Activated gamma-delta T cell treated with Interleukin-2 at 50 U/mL for 16 hours (primary cell): Measurements from ENCODE around the gene KDR.

Source experiments
- DNase-seq: peaks from one replicate; pipeline ENCODE4 v3.0.0-alpha.2; 2020

KDR gene

GRCh38 chr4:55077577-55077976 lies 47.8 kb downstream of the KDR start:
- no peak for DNase-seq

- no peak for DNase-seq
These were observed 49.3 kb downstream of the KDR start for GRCh38 chr4:55075823-55076716.

GRCh38 chr4:55075376-55075775 lies 50.0 kb downstream of the KDR start:
- DNase-seq, result no peak

GRCh38 chr4:55074386-55074785 lies 51.0 kb downstream of the KDR start:
- DNase-seq, result no peak

- no peak for DNase-seq
These were observed 53.4 kb downstream of the KDR start for GRCh38 chr4:55071951-55072350.

GRCh38 chr4:55069248-55069647 lies 56.1 kb downstream of the KDR start:
- DNase-seq, result no peak

GRCh38 chr4:55068522-55068921 lies 56.9 kb downstream of the KDR start:
- DNase-seq, result no peak

- DNase-seq, result no peak
These were observed 59.4 kb downstream of the KDR start for GRCh38 chr4:55066018-55066417.

- no peak for DNase-seq
These were observed 69.9 kb downstream of the KDR start for GRCh38 chr4:55055529-55055928.

GRCh38 chr4:55051532-55051931 lies 73.9 kb downstream of the KDR start:
- DNase-seq, result no peak

GRCh38 chr4:55050418-55050950 lies 74.9 kb downstream of the KDR start:
- DNase-seq, result no peak

- DNase-seq, result no peak
These were observed 87.1 kb downstream of the KDR start for GRCh38 chr4:55038176-55038890.

- no peak for DNase-seq
These were observed 87.7 kb downstream of the KDR start for GRCh38 chr4:55037728-55038127.

- no peak for DNase-seq
These were observed 89.0 kb downstream of the KDR start for GRCh38 chr4:55036405-55036804.

GRCh38 chr4:55035892-55036291 lies 89.5 kb downstream of the KDR start:
- DNase-seq, result no peak

- DNase-seq, result no peak
These were observed 92.1 kb downstream of the KDR start for GRCh38 chr4:55033296-55033695.

GRCh38 chr4:55032788-55033187 lies 92.6 kb downstream of the KDR start:
- DNase-seq, result no peak

- DNase-seq, result no peak
These were observed 93.2 kb downstream of the KDR start for GRCh38 chr4:55032179-55032578.

GRCh38 chr4:55031158-55031557 lies 94.2 kb downstream of the KDR start:
- DNase-seq, result no peak

GRCh38 chr4:55030589-55030988 lies 94.8 kb downstream of the KDR start:
- DNase-seq, result no peak

GRCh38 chr4:55029821-55030503 lies 95.4 kb downstream of the KDR start:
- DNase-seq, result no peak

- no peak for DNase-seq
These were observed 96.1 kb downstream of the KDR start for GRCh38 chr4:55029321-55029720.
